ENCODE results near the gene KLHL40. TPM values are rescaled to one million over a fixed set of nuclear protein-coding genes. Genes with fewer than 3 reads are reported as not detected.

KLHL40 gene
- total and polyA plus RNA-seq, 2 donors (not counting 1 experiment from before 2014, with no cell fraction given) = not detected

GRCh38 chr3:42663581-42664437, 21.5 kb upstream of the KLHL40 start:
- Histone ChIP-seq H3K79me2 (ENCODE audit: control insufficient read depth, insufficient read depth, low read length) (no peaks in the 10 kb centered on the region), H3K36me3 (ENCODE audit: control insufficient read depth, insufficient read depth, low read length) (peaks cover 10% of the 10 kb centered on the region), H3K9me3 (ENCODE audit: control insufficient read depth, insufficient read depth, low read depth, low read length) (no peaks in the 10 kb centered on the region), H3K27ac (ENCODE audit: insufficient read depth, low read length) (no peak overlapping the region), H3K4me3 (replicated peaks in 1 of 4; ENCODE audit: control extremely low read depth in 1 of 4, insufficient read depth in 1 of 4, low read depth in 3 of 4, low read length in 4 of 4) (no peak overlapping the region), H3K4me1 (ENCODE audit: control insufficient read depth, extremely low read depth, insufficient read depth, low read length) (peaks cover 4% of the 10 kb centered on the region), H3K27me3 (ENCODE audit: control insufficient read depth, insufficient read depth, low read length) (no peaks in the 10 kb centered on the region), H2AFZ (ENCODE audit: low read length) (no peak overlapping the region), H4K20me1 (ENCODE audit: control insufficient read depth, extremely low read depth, insufficient read depth, low read length) (no peaks in the 10 kb centered on the region), H3K4me2 (ENCODE audit: extremely low read depth, insufficient read depth, low read length) (no peak overlapping the region), H3K9ac (ENCODE audit: insufficient read depth, low read length) (no peak overlapping the region)
- TF ChIP-seq CTCF (conservative IDR thresholded peaks at IDR 0.05 in 1 of 2, IDR thresholded peaks at IDR 0.05 in 1 of 2; ENCODE audit: low read depth in 1 of 2, low read length in 2 of 2) = no peak
- TF ChIP-seq EZH2 (IDR thresholded peaks at IDR 0.05; ENCODE audit: low read length, missing control alignments) = no peak
- no peak for DNase-seq (ENCODE audit: low read depth in 2 of 2)

GRCh38 chr3:42664438-42664803, 20.9 kb upstream of the KLHL40 start:
- no peak overlapping the region for H3K9ac ChIP-seq (ENCODE audit: insufficient read depth, low read length)
- no peak overlapping the region for H3K4me3 ChIP-seq (replicated peaks in 1 of 4; ENCODE audit: control extremely low read depth in 1 of 4, insufficient read depth in 1 of 4, low read depth in 3 of 4, low read length in 4 of 4)
- no peaks in the 10 kb centered on the region for H3K27me3 ChIP-seq (ENCODE audit: control insufficient read depth, insufficient read depth, low read length)
- H3K9me3 ChIP-seq (ENCODE audit: control insufficient read depth, insufficient read depth, low read depth, low read length) = no peaks in the 10 kb centered on the region
- H3K4me2 ChIP-seq (ENCODE audit: extremely low read depth, insufficient read depth, low read length) = no peak overlapping the region
- H3K27ac ChIP-seq (ENCODE audit: insufficient read depth, low read length) = no peak overlapping the region
- H3K79me2 ChIP-seq (ENCODE audit: control insufficient read depth, insufficient read depth, low read length) = no peaks in the 10 kb centered on the region
- TF ChIP-seq CTCF (conservative IDR thresholded peaks at IDR 0.05 in 1 of 2, IDR thresholded peaks at IDR 0.05 in 1 of 2; ENCODE audit: low read depth in 1 of 2, low read length in 2 of 2) (no peak), EZH2 (IDR thresholded peaks at IDR 0.05; ENCODE audit: low read length, missing control alignments) (no peak)
- H3K4me1 ChIP-seq (ENCODE audit: control insufficient read depth, extremely low read depth, insufficient read depth, low read length) = peaks cover 4% of the 10 kb centered on the region
- no peak overlapping the region for H2AFZ ChIP-seq (ENCODE audit: low read length)
- no peaks in the 10 kb centered on the region for H4K20me1 ChIP-seq (ENCODE audit: control insufficient read depth, extremely low read depth, insufficient read depth, low read length)
- peaks cover 8% of the 10 kb centered on the region for H3K36me3 ChIP-seq (ENCODE audit: control insufficient read depth, insufficient read depth, low read length)
- DNase-seq (ENCODE audit: low read depth in 2 of 2) = no peak

- H4K20me1 ChIP-seq (ENCODE audit: control insufficient read depth, extremely low read depth, insufficient read depth, low read length) = no peaks in the 10 kb centered on the region
- no peak for DNase-seq (ENCODE audit: low read depth in 2 of 2)
- no peak for TF ChIP-seq CTCF (conservative IDR thresholded peaks at IDR 0.05 in 1 of 2, IDR thresholded peaks at IDR 0.05 in 1 of 2; ENCODE audit: low read depth in 1 of 2, low read length in 2 of 2)
- TF ChIP-seq EZH2 (IDR thresholded peaks at IDR 0.05; ENCODE audit: low read length, missing control alignments) = no peak
Measured at GRCh38 chr3:42665050-42665878, 20.1 kb upstream of the KLHL40 start.

More at GRCh38 chr3:42665050-42665878, 20.1 kb upstream of the KLHL40 start:
- H3K27ac ChIP-seq (ENCODE audit: insufficient read depth, low read length) = no peak overlapping the region
- no peaks in the 10 kb centered on the region for H3K79me2 ChIP-seq (ENCODE audit: control insufficient read depth, insufficient read depth, low read length)
- no peaks in the 10 kb centered on the region for H3K27me3 ChIP-seq (ENCODE audit: control insufficient read depth, insufficient read depth, low read length)
- H2AFZ ChIP-seq (ENCODE audit: low read length) = no peak overlapping the region
- H3K9me3 ChIP-seq (ENCODE audit: control insufficient read depth, insufficient read depth, low read depth, low read length) = no peaks in the 10 kb centered on the region
- H3K4me2 ChIP-seq (ENCODE audit: extremely low read depth, insufficient read depth, low read length) = no peak overlapping the region
- H3K9ac ChIP-seq (ENCODE audit: insufficient read depth, low read length) = no peak overlapping the region
- H3K4me3 ChIP-seq (replicated peaks in 1 of 4; ENCODE audit: control extremely low read depth in 1 of 4, insufficient read depth in 1 of 4, low read depth in 3 of 4, low read length in 4 of 4) = no peak overlapping the region
- H3K4me1 ChIP-seq (ENCODE audit: control insufficient read depth, extremely low read depth, insufficient read depth, low read length) = no peaks in the 10 kb centered on the region
- H3K36me3 ChIP-seq (ENCODE audit: control insufficient read depth, insufficient read depth, low read length) = peaks cover 3% of the 10 kb centered on the region

All from fibroblast of lung (primary cell).